H1 (cell line): ENCODE measurements around the gene TMEM120B. TPM values are rescaled to one million over a fixed set of nuclear protein-coding genes. Genes with fewer than 3 reads are reported as not detected.

Experiments
- CTCF ChIA-PET: fragments of 300-600 bp; sonication (Branson Sonifier 250); formaldehyde crosslinking; loops from one replicate; lab custom pipeline; 2021; ENCODE audit not compliant: partially characterized antibody; lab: Charles Lee
- POLR2A ChIA-PET: fragments of 300-600 bp; sonication (Branson Sonifier 250); formaldehyde crosslinking; loops from one replicate; lab custom pipeline; 2021; ENCODE audit warnings: inconsistent platforms; ENCODE audit not compliant: partially characterized antibody; lab: Charles Lee
- DNase-seq, 2 experiments: peaks; one replicate each; pipeline versions ENCODE4 v3.0.0 to v3.0.0-alpha.2; 2010 to 2022; ENCODE audit warnings: low spot score in 2 of 2, low read depth in 1 of 2, mixed read lengths in 1 of 2
- FAIRE-seq: peaks from 2 replicates; lab custom pipeline; 2011; peaks lifted over from hg19 to GRCh38; lab: Jason Lieb, UNC
- H2AFZ ChIP-seq: 2 replicates; pipeline ENCODE4 v1.8.1; 2012; ENCODE audit warnings: low read length, inconsistent platforms
- H2AK5ac ChIP-seq: 2 replicates; pipeline ENCODE4 v1.6.1; 2013; ENCODE audit warnings: low read depth, low read length
- H2BK120ac ChIP-seq: replicated peaks from 2 replicates; pipeline ENCODE3; 2013; ENCODE audit warnings: low read depth, low read length, inconsistent platforms
- H2BK12ac ChIP-seq: 2 replicates; pipeline ENCODE4 v1.6.1; 2013; ENCODE audit warnings: low read depth, low read length
- H2BK15ac ChIP-seq: 2 replicates; pipeline ENCODE4 v1.6.1; 2013; ENCODE audit warnings: low read length
- H2BK20ac ChIP-seq: 2 replicates; pipeline ENCODE4 v1.6.1; 2013; ENCODE audit warnings: low read length
- H2BK5ac ChIP-seq: 2 replicates; pipeline ENCODE4 v1.6.1; 2013; ENCODE audit warnings: low read depth, low read length
- H3K14ac ChIP-seq: 2 replicates; pipeline ENCODE4 v1.6.1; 2013; ENCODE audit warnings: inconsistent platforms; ENCODE audit not compliant: insufficient read length
- H3K18ac ChIP-seq: 2 replicates; pipeline ENCODE4 v1.6.1; 2013; ENCODE audit warnings: low read length; ENCODE audit errors: extremely low read depth
- H3K23ac ChIP-seq: 2 replicates; pipeline ENCODE4 v1.6.1; 2013; ENCODE audit warnings: inconsistent platforms; ENCODE audit not compliant: insufficient read length
- H3K23me2 ChIP-seq: 2 replicates; pipeline ENCODE4 v1.6.1; 2013; ENCODE audit warnings: low read depth, low read length
- H3K27ac ChIP-seq: 2 replicates; pipeline ENCODE4 v1.6.1; 2011; ENCODE audit warnings: low read depth, low read length, inconsistent platforms
- H3K27me3 ChIP-seq, 4 experiments: replicated peaks in 1 of 4; 1 replicate in 1 of 4; 2 replicates in 3 of 4; pipeline versions ENCODE4 v1.6.1 to v1.8.1; 2011 to 2013; ENCODE audit warnings: low read length in 3 of 4, mild to moderate bottlenecking in 3 of 4, inconsistent platforms in 2 of 4, mixed read lengths in 2 of 4, moderate library complexity in 1 of 4; ENCODE audit not compliant: control insufficient read depth in 3 of 4, insufficient read depth in 3 of 4; ENCODE audit errors: extremely low read depth in 1 of 4
- H3K36me3 ChIP-seq, 4 experiments: 2 replicates each; pipeline versions ENCODE4 v1.6.1 to v1.8.1; 2011 to 2013; ENCODE audit warnings: mild to moderate bottlenecking in 4 of 4, low read length in 3 of 4, moderate library complexity in 2 of 4, control low read depth in 1 of 4, inconsistent platforms in 1 of 4; ENCODE audit not compliant: insufficient read depth in 4 of 4, control insufficient read depth in 2 of 4
- H3K4ac ChIP-seq: replicated peaks from 2 replicates; pipeline ENCODE3; 2013; ENCODE audit warnings: low read length, low read depth, mixed read lengths, inconsistent platforms; ENCODE audit not compliant: insufficient read length
- H3K4me1 ChIP-seq, 4 experiments: replicated peaks in 1 of 4; 1 replicate in 1 of 4; 2 replicates in 3 of 4; pipeline versions ENCODE4 v1.6.1 to v1.8.1; 2011 to 2013; ENCODE audit warnings: low read length in 3 of 4, inconsistent platforms in 2 of 4, mixed read lengths in 1 of 4; ENCODE audit not compliant: insufficient read depth in 4 of 4, control insufficient read depth in 3 of 4
- H3K4me2 ChIP-seq, 2 experiments: 2 replicates each; pipeline versions ENCODE4 v1.6.1 to v1.8.1; 2011 to 2013; ENCODE audit warnings: low read depth in 2 of 2, low read length in 2 of 2, control low read depth in 1 of 2, inconsistent platforms in 1 of 2, mild to moderate bottlenecking in 1 of 2; ENCODE audit not compliant: insufficient read depth in 1 of 2
- H3K4me3 ChIP-seq, 4 experiments: fragments of 200-600, 300-600 bp in 1 of 4; sonication (generic), shearing (Covaris generic), sonication (Bioruptor Twin) in 1 of 4; 2 replicates each; pipeline versions ENCODE4 v1.5.1 to v1.8.1; 2011 to 2016; ENCODE audit warnings: low read length in 4 of 4, low read depth in 3 of 4, control low read depth in 2 of 4, inconsistent platforms in 2 of 4, mild to moderate bottlenecking in 2 of 4, mixed read lengths in 1 of 4, moderate library complexity in 1 of 4; ENCODE audit not compliant: insufficient read depth in 2 of 4; ENCODE audit errors: extremely low read depth in 1 of 4
- H3K56ac ChIP-seq: replicated peaks from 2 replicates; pipeline ENCODE3; 2013; ENCODE audit warnings: low read depth, mild to moderate bottlenecking, mixed read lengths, low read length, inconsistent platforms; ENCODE audit not compliant: insufficient read length
- H3K79me1 ChIP-seq: 2 replicates; pipeline ENCODE4 v1.6.1; 2013; ENCODE audit warnings: low read depth, low read length, control low read depth
- H3K79me2 ChIP-seq, 2 experiments: 2 replicates each; pipeline versions ENCODE4 v1.6.1 to v1.8.1; 2012 to 2013; ENCODE audit warnings: low read length in 2 of 2, mild to moderate bottlenecking in 2 of 2, inconsistent platforms in 1 of 2; ENCODE audit not compliant: insufficient read depth in 2 of 2, control insufficient read depth in 1 of 2
- H3K9ac ChIP-seq, 4 experiments: replicated peaks in 1 of 4; 1 replicate in 1 of 4; 2 replicates in 3 of 4; pipeline versions ENCODE4 v1.6.1 to v1.8.1; 2011 to 2013; ENCODE audit warnings: low read depth in 3 of 4, low read length in 3 of 4, control low read depth in 2 of 4, mild to moderate bottlenecking in 2 of 4, moderate library complexity in 2 of 4, inconsistent platforms in 1 of 4; ENCODE audit errors: extremely low read depth in 1 of 4
- H3K9me3 ChIP-seq, 2 experiments: 2 replicates each; pipeline versions ENCODE4 v1.6.1 to v1.8.1; 2012 to 2013; ENCODE audit warnings: mild to moderate bottlenecking in 2 of 2, moderate library complexity in 2 of 2, control low read depth in 1 of 2, inconsistent platforms in 1 of 2, low read depth in 1 of 2, low read length in 1 of 2, mixed read lengths in 1 of 2; ENCODE audit not compliant: insufficient read depth in 2 of 2
- H4K20me1 ChIP-seq, 2 experiments: replicated peaks in 1 of 2; 2 replicates each; pipeline versions ENCODE3 to v1.8.1; 2011 to 2013; ENCODE audit warnings: inconsistent platforms in 2 of 2, low read length in 2 of 2, mild to moderate bottlenecking in 1 of 2; ENCODE audit not compliant: insufficient read depth in 2 of 2, control insufficient read depth in 1 of 2
- H4K5ac ChIP-seq: 2 replicates; pipeline ENCODE4 v1.6.1; 2013; ENCODE audit warnings: low read length, low read depth, mixed read lengths, inconsistent platforms; ENCODE audit not compliant: insufficient read length
- H4K8ac ChIP-seq: 2 replicates; pipeline ENCODE4 v1.8.0; 2013; ENCODE audit warnings: mild to moderate bottlenecking, moderate library complexity, low read length, inconsistent platforms; ENCODE audit not compliant: insufficient read depth; ENCODE audit errors: extremely low read depth
- H4K91ac ChIP-seq: replicated peaks from 2 replicates; pipeline ENCODE3; 2013; ENCODE audit warnings: low read length, mixed read lengths, inconsistent platforms; ENCODE audit not compliant: insufficient read length
- RNF2 ChIP-seq: fragments of 200-900, 300-1000 bp; sonication (generic); IDR thresholded peaks from 2 replicates; pipeline ENCODE4 v1.7.1; 2016; ENCODE audit warnings: borderline replicate concordance, low read depth, mild to moderate bottlenecking, antibody characterized with exemption, low read length; ENCODE audit not compliant: poor library complexity, severe bottlenecking; ENCODE audit errors: missing control alignments
- YY1 ChIP-seq: IDR thresholded peaks from 2 replicates; pipeline ENCODE4 v1.6.1; 2011; ENCODE audit warnings: low read depth, mild to moderate bottlenecking, low read length
- WGBS, 2 experiments: shearing (Covaris generic) in 1 of 2; methylation state at CpG; one replicate each; pipeline versions ENCODE4 v1.1.6 to v1.1.7; 2013 to 2015; ENCODE audit warnings: low lambda C conversion rate in 2 of 2, mixed read lengths in 2 of 2, inconsistent platforms in 1 of 2, low coverage in 1 of 2, missing lambda C conversion rate in 1 of 2; ENCODE audit not compliant: insufficient replicate concordance in 2 of 2, insufficient coverage in 1 of 2, insufficient read length in 1 of 2; ENCODE audit errors: extremely low coverage in 1 of 2, missing lambda C conversion rate in 1 of 2; 5-methylcytosine and 5-hydroxymethylcytosine counted together
- polyA plus RNA-seq, 7 experiments: library from polyadenylated mRNA; depleted of rRNA in 3 of 7; stranded (reverse) in 5 of 7; unstranded in 2 of 7; fragments of >200 nt in 5 of 7; fragments of 200-250 nt in 2 of 7; gene quantifications; 1 replicate in 5 of 7; 2 replicates in 1 of 7; 4 replicates in 1 of 7; pipeline versions ENCODE4 v1.2.1 to v1.2.3, GENCODE V29; 2011 to 2013; ENCODE audit warnings: missing spikeins in 2 of 7, mixed read lengths in 2 of 7
- total RNA-seq: library from RNA; stranded (reverse); fragmentation: NEBNext Ultra II Directional; extraction: Animal tissue kit (Norgen Biotek cat#: 25700); gene quantifications from 2 replicates; pipeline ENCODE4 v1.2.1, GENCODE V29; 2021

The TMEM120B gene
- total and polyA plus RNA-seq, 2 of the 8 experiments (the other 6 are each of a cell fraction or from before 2014, with no cell fraction given): 22.0 to 29.1 TPM

GRCh38 chr12:121767525-121768016, 55.0 kb downstream of the TMEM120B start:
- Histone ChIP-seq H4K8ac (0 out of 2 replicates have a peak overlapping the region, but pooled peaks have one; percentile 14), H2BK15ac (no peak overlapping the region), H4K5ac (no peak overlapping the region), H2AK5ac (no peak overlapping the region), H3K23me2 (no peaks in the 10 kb centered on the region), H4K20me1 (peaks cover 0 to 2% of the 10 kb centered on the region in 2 experiments), H3K36me3 (peaks cover 0 to 11% (median 3%) of the 10 kb centered on the region in 4 experiments; a peak in 5 of 8 replicates), H2BK5ac (no peak overlapping the region), H2BK120ac (no peak overlapping the region), H2BK20ac (no peak overlapping the region), H3K14ac (no peak overlapping the region), H3K9ac (no peak overlapping the region), H3K23ac (no peak overlapping the region), H4K91ac (no peak overlapping the region), H3K27ac (no peak overlapping the region), H3K79me1 (no peaks in the 10 kb centered on the region; the same call in 1 of the 2 replicates), H3K9me3 (no peaks in the 10 kb centered on the region), H2BK12ac (no peak overlapping the region), H3K4me3 (no peak overlapping the region), H3K27me3 (no peaks in the 10 kb centered on the region), H3K18ac (no peak overlapping the region), H3K4me1 (no peaks in the 10 kb centered on the region; a peak in 2 of 7 replicates), H3K4ac (no peak overlapping the region), H3K4me2 (no peak overlapping the region), H3K79me2 (no peaks in the 10 kb centered on the region), H2AFZ (no peak overlapping the region), H3K56ac (no peak overlapping the region)
- FAIRE-seq (no peak), DNase-seq (no peak)
- 95% methylated on average over 10 of the region's 10 CpGs; no CpG with 5 or more reads in 1 of the 2 experiments for WGBS, 2 experiments
- ChIA-PET POLR2A (interaction anchor here (1.4 to 1.5 kb wide), 2 partner anchors 12 to 29 kb away, joined by 3 to 4 read pairs; no protein-coding TSS in a partner anchor), CTCF (interaction anchor here (0.6 to 4.1 kb wide), 8 partner anchors 9 to 128 kb away, joined by 3 to 17 read pairs (median 3); partner anchors contain the start of genes RHOF and TMEM120B)
- no peak for TF ChIP-seq RNF2
- no peak for TF ChIP-seq YY1
